Thymus (tissue), 11 donors: ENCODE data around the gene CTSD. TPM values are rescaled to one million over a fixed set of nuclear protein-coding genes. Genes with fewer than 3 reads are reported as not detected.

Experiments used
- DNase-seq, 9 donors: peaks; one replicate each; pipeline ENCODE4 v3.0.0-alpha.2; 2013; ENCODE audit warnings: low spot score in 9 of 9, low read depth in 6 of 9, missing footprints in 1 of 9
- H3K27ac ChIP-seq, 2 donors: one replicate each; pipeline ENCODE4 v1.5.1; 2013; ENCODE audit warnings: control low read depth in 1 of 2, low read depth in 1 of 2, low read length in 1 of 2, mild to moderate bottlenecking in 1 of 2, moderate library complexity in 1 of 2
- H3K27me3 ChIP-seq, 2 donors: one replicate each; pipeline ENCODE4 v1.5.1; 2013; ENCODE audit warnings: low read length in 1 of 2; ENCODE audit not compliant: control insufficient read depth in 2 of 2, insufficient read depth in 1 of 2
- H3K36me3 ChIP-seq, 2 donors: one replicate each; pipeline ENCODE4 v1.5.1; 2013; ENCODE audit warnings: low read length in 1 of 2, mild to moderate bottlenecking in 1 of 2, moderate library complexity in 1 of 2; ENCODE audit not compliant: control insufficient read depth in 2 of 2, insufficient read depth in 2 of 2
- H3K4me1 ChIP-seq, 2 donors: one replicate each; pipeline ENCODE4 v1.5.1; 2013; ENCODE audit warnings: low read length in 2 of 2; ENCODE audit not compliant: control insufficient read depth in 2 of 2, insufficient read depth in 2 of 2
- H3K4me3 ChIP-seq, 2 donors: one replicate each; pipeline ENCODE4 v1.5.1; 2013; ENCODE audit warnings: low read length in 2 of 2, control low read depth in 1 of 2, mild to moderate bottlenecking in 1 of 2
- H3K9me3 ChIP-seq, 2 donors: one replicate each; pipeline ENCODE4 v1.5.1; 2013; ENCODE audit warnings: low read length in 1 of 2, mild to moderate bottlenecking in 1 of 2; ENCODE audit not compliant: control insufficient read depth in 2 of 2, insufficient read depth in 1 of 2
- WGBS: extraction: QIAGEN DNeasy Blood & Tissue Kit; methylation state at CpG from one replicate; pipeline ENCODE4 v1.1.7; 2013; 5-methylcytosine and 5-hydroxymethylcytosine counted together
- polyA plus RNA-seq: library from polyadenylated mRNA; stranded (reverse); fragments of 200-250 nt; gene quantifications from one replicate; pipeline ENCODE4 v1.2.3, GENCODE V29; 2013
- total RNA-seq: library from RNA; stranded (reverse); fragments of 120-200 nt; gene quantifications from one replicate; pipeline ENCODE4 v1.2.4, GENCODE V29; 2013
- donor health status: healthy.

Gene CTSD
- total and polyA plus RNA-seq, 2 donors: 97.4 to 487 TPM

- Histone ChIP-seq H3K27ac (no peak overlapping the region), H3K36me3 (no peaks in the 10 kb centered on the region), H3K27me3 (no peaks in the 10 kb centered on the region), H3K4me3 (no peak overlapping the region), H3K9me3 (peaks cover 0 to 2% of the 10 kb centered on the region in 2 donors), H3K4me1 (no peaks in the 10 kb centered on the region)
- 95% methylated on average over 17 of the region's 17 CpGs for WGBS
- no peak for DNase-seq
These were observed 15.5 kb upstream of the CTSD start for GRCh38 chr11:1779034-1779805.

- 90% methylated on average over 14 of the region's 14 CpGs for WGBS
- H3K27me3 ChIP-seq: no peaks in the 10 kb centered on the region
- no peak overlapping the region for H3K4me3 ChIP-seq
- peaks cover 0 to 2% of the 10 kb centered on the region in 2 donors for H3K9me3 ChIP-seq
- no peak overlapping the region for H3K27ac ChIP-seq
- H3K36me3 ChIP-seq: no peaks in the 10 kb centered on the region
- H3K4me1 ChIP-seq: peaks cover 0 to 3% of the 10 kb centered on the region in 2 donors
- no peak for DNase-seq
These were observed 14.6 kb upstream of the CTSD start for GRCh38 chr11:1778141-1778911.

GRCh38 chr11:1777737-1778136 lies 14.0 kb upstream of the CTSD start:
- H3K4me1 ChIP-seq: peaks cover 0 to 7% of the 10 kb centered on the region in 2 donors
- no peak overlapping the region for H3K27ac ChIP-seq
- no peaks in the 10 kb centered on the region for H3K36me3 ChIP-seq
- WGBS: 93% methylated on average over 2 of the region's 2 CpGs
- peaks cover 0 to 2% of the 10 kb centered on the region in 2 donors for H3K9me3 ChIP-seq
- DNase-seq: no peak
- no peaks in the 10 kb centered on the region for H3K27me3 ChIP-seq
- no peak overlapping the region for H3K4me3 ChIP-seq

GRCh38 chr11:1776944-1777715 lies 13.4 kb upstream of the CTSD start:
- Histone ChIP-seq H3K27ac (no peak overlapping the region), H3K36me3 (no peaks in the 10 kb centered on the region), H3K4me3 (no peak overlapping the region), H3K9me3 (peaks cover 0 to 2% of the 10 kb centered on the region in 2 donors), H3K4me1 (peaks cover 4 to 12% of the 10 kb centered on the region in 2 donors), H3K27me3 (peaks cover 0 to 4% of the 10 kb centered on the region in 2 donors)
- DNase-seq: no peak
- WGBS: 96% methylated on average over 5 of the region's 5 CpGs

- H3K4me3 ChIP-seq: no peak overlapping the region
- no peak overlapping the region for H3K27ac ChIP-seq
- no peaks in the 10 kb centered on the region for H3K36me3 ChIP-seq
- H3K9me3 ChIP-seq: peaks cover 0 to 2% of the 10 kb centered on the region in 2 donors
- 95% methylated on average over 11 of the region's 11 CpGs for WGBS
- no peak for DNase-seq
- H3K4me1 ChIP-seq: peaks cover 4 to 18% of the 10 kb centered on the region in 2 donors
- H3K27me3 ChIP-seq: peaks cover 0 to 5% of the 10 kb centered on the region in 2 donors
These were observed 12.7 kb upstream of the CTSD start for GRCh38 chr11:1776331-1776851.

- H3K27me3 ChIP-seq: peaks cover 0 to 5% of the 10 kb centered on the region in 2 donors
- peaks cover 4 to 18% of the 10 kb centered on the region in 2 donors for H3K4me1 ChIP-seq
- WGBS: 93% methylated on average over 12 of the region's 12 CpGs
- peaks cover 0 to 2% of the 10 kb centered on the region in 2 donors for H3K9me3 ChIP-seq
- no peaks in the 10 kb centered on the region for H3K36me3 ChIP-seq
- H3K27ac ChIP-seq: no peak overlapping the region
- DNase-seq: no peak
- no peak overlapping the region for H3K4me3 ChIP-seq
These were observed 11.2 kb upstream of the CTSD start for GRCh38 chr11:1774886-1775285.

GRCh38 chr11:1773994-1774550 lies 10.3 kb upstream of the CTSD start:
- Histone ChIP-seq H3K9me3 (peaks cover 0 to 2% of the 10 kb centered on the region in 2 donors), H3K4me3 (no peak overlapping the region), H3K36me3 (no peaks in the 10 kb centered on the region), H3K27me3 (peaks cover 0 to 5% of the 10 kb centered on the region in 2 donors), H3K27ac (no peak overlapping the region), H3K4me1 (peaks cover 4 to 18% of the 10 kb centered on the region in 2 donors)
- no peak for DNase-seq
- WGBS: 97% methylated on average over 11 of the region's 11 CpGs

GRCh38 chr11:1773131-1773993 lies 9.6 kb upstream of the CTSD start:
- DNase-seq: no peak
- Histone ChIP-seq H3K27ac (no peak overlapping the region), H3K27me3 (peaks cover 0 to 5% of the 10 kb centered on the region in 2 donors), H3K9me3 (peaks cover 0 to 2% of the 10 kb centered on the region in 2 donors), H3K4me1 (peaks cover 4 to 18% of the 10 kb centered on the region in 2 donors), H3K36me3 (no peaks in the 10 kb centered on the region), H3K4me3 (no peak overlapping the region)
- WGBS: 95% methylated on average over 10 of the region's 10 CpGs
